K562 (cell line): ENCODE data around the gene CALB2. TPM values are rescaled to one million over a fixed set of nuclear protein-coding genes. Genes with fewer than 3 reads are reported as not detected.
A peak's percentile ranks its signal among the peaks of the same experiment; 100 is the strongest.

ENCODE experiments used
- ATF1 ChIP-seq, 2 experiments: fragments of 450-650 bp in 1 of 2; IDR thresholded peaks; 2 replicates each; pipeline ENCODE4 v1.6.1; 2016; ENCODE audit warnings: missing compliant biosample characterization in 1 of 2, missing genetic modification characterization in 1 of 2
- CBFA2T3 ChIP-seq: fragments of 450-650 bp; IDR thresholded peaks from 2 replicates; pipeline ENCODE4 v1.6.1; 2017
- CREM ChIP-seq: IDR thresholded peaks from 2 replicates; pipeline ENCODE4 v1.6.1; 2014; ENCODE audit warnings: antibody characterized with exemption, low read depth
- CUX1 ChIP-seq: fragments of 200-800 bp; sonication (Bioruptor generic); IDR thresholded peaks from 2 replicates; pipeline ENCODE4 v1.6.1; 2016; ENCODE audit warnings: missing genetic modification characterization, missing compliant biosample characterization
- EWSR1 ChIP-seq: fragments of 450-650 bp; IDR thresholded peaks from 2 replicates; pipeline ENCODE4 v1.6.1; 2018; ENCODE audit warnings: borderline replicate concordance, mild to moderate bottlenecking, low read depth, moderate library complexity; ENCODE audit not compliant: partially characterized antibody
- FOXM1 ChIP-seq, 2 experiments: fragments of 450-650 bp in 1 of 2; sonication (generic) in 1 of 2; formaldehyde crosslinking in 1 of 2; IDR thresholded peaks; 2 replicates each; pipeline versions ENCODE4 v1.6.1 to v1.9.0; 2017 to 2022; ENCODE audit warnings: low read depth in 2 of 2, mild to moderate bottlenecking in 2 of 2, missing genetic modification reagents in 1 of 2, moderate library complexity in 1 of 2
- GABPA ChIP-seq: fragments of 200-800 bp; sonication (Bioruptor generic); conservative IDR thresholded peaks from 2 replicates; pipeline ENCODE4 v1.6.1; 2016; ENCODE audit warnings: low read depth, missing genetic modification characterization, missing compliant biosample characterization
- HMG20A ChIP-seq: fragments of 450-650 bp; formaldehyde crosslinking; conservative IDR thresholded peaks from 2 replicates; pipeline ENCODE4 v1.4.0; 2020; ENCODE audit warnings: mild to moderate bottlenecking, mixed read lengths
- HMGN3 ChIP-seq: IDR thresholded peaks from 2 replicates; pipeline ENCODE4 v1.6.1; 2011; ENCODE audit warnings: borderline replicate concordance, low read depth, mild to moderate bottlenecking, mixed read lengths, low read length; ENCODE audit not compliant: insufficient read length; ENCODE audit errors: extremely low read depth
- IFI16 ChIP-seq: fragments of 250-450 bp; sonication (Bioruptor Pico); IDR thresholded peaks from 2 replicates; pipeline ENCODE4 v2.1.2; 2022; ENCODE audit warnings: mild to moderate bottlenecking, inconsistent platforms
- KAT7 ChIP-seq: sonication (generic); formaldehyde crosslinking; IDR thresholded peaks from 2 replicates; pipeline ENCODE4 v1.8.0; 2022; ENCODE audit warnings: missing genetic modification reagents, mild to moderate bottlenecking, borderline replicate concordance
- MAFF ChIP-seq: IDR thresholded peaks from 2 replicates; pipeline ENCODE4 v1.6.1; 2012; ENCODE audit warnings: low read length, improper control_type of control experiment
- NCOR1 ChIP-seq: fragments of 450-650 bp; IDR thresholded peaks from 2 replicates; pipeline ENCODE4 v1.6.1; 2016; ENCODE audit warnings: mild to moderate bottlenecking, moderate library complexity
- SMARCA4 ChIP-seq: fragments of 450-650 bp; IDR thresholded peaks from 2 replicates; pipeline ENCODE4 v1.6.1; 2016
- SNIP1 ChIP-seq: fragments of 450-650 bp; IDR thresholded peaks from 2 replicates; pipeline ENCODE4 v1.7.1; 2017; ENCODE audit warnings: low read depth, mild to moderate bottlenecking
- THRAP3 ChIP-seq: fragments of 450-650 bp; IDR thresholded peaks from 2 replicates; pipeline ENCODE4 v1.6.1; 2016; ENCODE audit warnings: mild to moderate bottlenecking, inconsistent platforms, borderline replicate concordance
- TOE1 ChIP-seq, 2 experiments: fragments of 450-650 bp in 1 of 2; sonication (generic) in 1 of 2; formaldehyde crosslinking in 1 of 2; IDR thresholded peaks; 2 replicates each; pipeline versions ENCODE4 v1.7.1 to v1.8.0; 2016 to 2022; ENCODE audit warnings: borderline replicate concordance in 2 of 2, mild to moderate bottlenecking in 2 of 2, antibody characterized with exemption in 1 of 2, inconsistent platforms in 1 of 2, low read depth in 1 of 2, missing genetic modification reagents in 1 of 2, moderate library complexity in 1 of 2
- U2AF2 ChIP-seq: fragments of 200-400 bp; formaldehyde crosslinking; optimal IDR thresholded peaks from 2 replicates; pipeline ENCODE3; 2017; ENCODE audit warnings: low read depth, mild to moderate bottlenecking, low read length
- ZEB2 ChIP-seq: fragments of 450-650 bp; IDR thresholded peaks from 2 replicates; pipeline ENCODE4 v1.6.1; 2016
- ZNF140 ChIP-seq: fragments of 250-450 bp; sonication (Bioruptor Pico); IDR thresholded peaks from 2 replicates; pipeline ENCODE4 v1.8.0; 2021; ENCODE audit warnings: moderate library complexity, mild to moderate bottlenecking, inconsistent platforms
- ZNF253 ChIP-seq: fragments of 250-450 bp; sonication (Bioruptor Pico); conservative IDR thresholded peaks from 2 replicates; pipeline ENCODE4 v1.6.1; 2021; ENCODE audit warnings: mild to moderate bottlenecking
- ZNF668 ChIP-seq: fragments of 250-450 bp; sonication (Bioruptor Pico); IDR thresholded peaks from 2 replicates; pipeline ENCODE4 v1.8.0; 2022; ENCODE audit warnings: mild to moderate bottlenecking, inconsistent platforms
- ZNF785 ChIP-seq: fragments of 250-450 bp; sonication (Bioruptor Pico); IDR thresholded peaks from 2 replicates; pipeline ENCODE4 v1.4.0; 2020; ENCODE audit warnings: mild to moderate bottlenecking
- polyA plus RNA-seq, 8 experiments: library from polyadenylated mRNA; depleted of rRNA in 4 of 8; stranded (reverse) in 5 of 8; unstranded in 3 of 8; fragments of >200 nt; fragmentation: Nextera tagmentation in 2 of 8; fragmentation: Illumina TruSeq in 1 of 8; extraction: Ambion mirVana in 2 of 8; extraction: Trizol in 1 of 8; gene quantifications; 2 replicates each; pipeline versions ENCODE4 v1.2.1 to v1.2.3, GENCODE V29; 2011 to 2014; ENCODE audit warnings: inconsistent platforms in 1 of 8, missing spikeins in 1 of 8
- total RNA-seq, 7 experiments: library from RNA; depleted of rRNA in 6 of 7; stranded (reverse); fragments of >200 nt in 6 of 7; fragmentation: Illumina TruSeq in 2 of 7; extraction: Trizol in 2 of 7; gene quantifications; 2 replicates each; pipeline versions ENCODE4 v1.2.1 to v1.2.3, GENCODE V29; 2011 to 2021; ENCODE audit warnings: low replicate concordance in 1 of 7
- TF ChIP-seq, protein P1 (sequence below): fragments of 450-650 bp; IDR thresholded peaks from 2 replicates; pipeline ENCODE4 v1.6.1; 2016

CALB2 gene
- total and polyA plus RNA-seq, 9 of the 15 experiments (the other 6 are each of a cell fraction or from before 2014, with no cell fraction given), result not detected

- peak; percentile 51; the same call in 1 of the 2 replicates for TF ChIP-seq CBFA2T3
- TF ChIP-seq CUX1 (CRISPR knock-in tag), result no peak
- peak; percentile 37; the same call in 1 of the 2 replicates for TF ChIP-seq NCOR1
- no peak for TF ChIP-seq ZNF785 (CRISPR knock-in tag)
- TF ChIP-seq ZNF668 (CRISPR knock-in tag), result no peak
- TF ChIP-seq HMGN3, result no peak
- no peak for TF ChIP-seq EWSR1
- no peak for TF ChIP-seq U2AF2
- TF ChIP-seq ZEB2, result no peak
- TF ChIP-seq, protein P1, sequence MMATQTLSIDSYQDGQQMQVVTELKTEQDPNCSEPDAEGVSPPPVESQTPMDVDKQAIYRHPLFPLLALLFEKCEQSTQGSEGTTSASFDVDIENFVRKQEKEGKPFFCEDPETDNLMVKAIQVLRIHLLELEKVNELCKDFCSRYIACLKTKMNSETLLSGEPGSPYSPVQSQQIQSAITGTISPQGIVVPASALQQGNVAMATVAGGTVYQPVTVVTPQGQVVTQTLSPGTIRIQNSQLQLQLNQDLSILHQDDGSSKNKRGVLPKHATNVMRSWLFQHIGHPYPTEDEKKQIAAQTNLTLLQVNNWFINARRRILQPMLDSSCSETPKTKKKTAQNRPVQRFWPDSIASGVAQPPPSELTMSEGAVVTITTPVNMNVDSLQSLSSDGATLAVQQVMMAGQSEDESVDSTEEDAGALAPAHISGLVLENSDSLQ, result peak; percentile 80
- TF ChIP-seq GABPA, result peak; percentile 77
- peak; percentile 72 for TF ChIP-seq CREM
- no peak for TF ChIP-seq THRAP3
- no peak for TF ChIP-seq HMG20A
- TF ChIP-seq SNIP1, result no peak
- TF ChIP-seq MAFF, result no peak
- TF ChIP-seq FOXM1 (IDR thresholded peaks at IDR 0.05; ENCODE audit: low read depth), result no peak
- TF ChIP-seq FOXM1 (CRISPR knock-in tag; IDR thresholded peaks at IDR 0.05; ENCODE audit: low read depth), result no peak
- TF ChIP-seq IFI16 (CRISPR knock-in tag), result no peak
- TF ChIP-seq ZNF253 (CRISPR knock-in tag), result no peak
- no peak for TF ChIP-seq ZNF140 (CRISPR knock-in tag)
- no peak for TF ChIP-seq KAT7 (CRISPR knock-in tag)
- TF ChIP-seq ATF1 (CRISPR knock-in tag; IDR thresholded peaks at IDR 0.05), result no peak
- peak; percentile 79 for TF ChIP-seq ATF1 (tag; IDR thresholded peaks at IDR 0.05)
- TF ChIP-seq SMARCA4, result peak; percentile 53; the same call in 1 of the 2 replicates
- TF ChIP-seq TOE1 (IDR thresholded peaks at IDR 0.05; ENCODE audit: borderline replicate concordance), result no peak
- TF ChIP-seq TOE1 (CRISPR knock-in tag; IDR thresholded peaks at IDR 0.05; ENCODE audit: borderline replicate concordance, low read depth), result no peak
Observed at GRCh38 chr16:71409011-71409775, 50.7 kb downstream of the CALB2 start (continued).
